ENCODE data around the gene HIF3A.

Gene HIF3A

DNA sequence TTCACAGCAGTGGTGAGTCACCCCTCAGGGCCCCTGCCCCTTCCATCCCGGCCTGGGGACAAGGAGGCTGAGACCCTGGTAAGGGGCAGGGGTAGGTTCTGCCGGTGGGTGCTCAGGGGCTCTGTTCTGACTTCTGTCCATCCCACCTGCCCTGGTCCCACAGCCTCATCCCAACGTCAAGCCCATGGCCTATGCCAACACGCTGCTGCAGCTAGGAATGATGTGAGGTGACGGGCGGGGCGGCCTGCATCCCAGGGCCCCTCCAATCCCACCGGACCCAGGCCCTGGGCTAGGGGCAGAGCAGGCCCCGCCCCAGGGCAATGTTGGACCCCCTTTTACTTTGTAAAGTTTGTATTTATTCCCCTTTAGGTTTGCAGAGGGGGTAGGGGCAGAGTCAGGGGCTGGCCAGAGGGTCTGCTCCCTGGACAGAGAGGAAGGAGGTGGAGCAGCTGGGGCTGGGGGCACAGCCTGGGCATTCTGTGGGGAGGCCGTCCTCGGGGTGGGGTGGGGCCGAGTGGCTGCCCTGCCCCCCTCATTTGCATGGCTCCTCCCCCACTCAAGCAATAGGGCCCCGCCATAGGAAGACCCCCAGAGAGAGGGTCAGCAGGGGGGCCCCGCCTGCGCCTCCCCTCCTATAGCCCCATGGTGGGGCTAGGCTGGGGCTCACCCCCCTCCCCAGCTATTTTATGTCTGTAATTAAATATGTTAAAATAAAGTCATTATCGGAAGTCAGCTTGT lies 93.4 kb downstream of the HIF3A start:
- no peak for DNase-seq
- in situ Hi-C loops (cut with HindIII; ENCODE audit: low pct_ligation_motif_present, low pct_unique_long_range_greater_than_20kb, low sequenced_read_pairs): no loop called here

DNA sequence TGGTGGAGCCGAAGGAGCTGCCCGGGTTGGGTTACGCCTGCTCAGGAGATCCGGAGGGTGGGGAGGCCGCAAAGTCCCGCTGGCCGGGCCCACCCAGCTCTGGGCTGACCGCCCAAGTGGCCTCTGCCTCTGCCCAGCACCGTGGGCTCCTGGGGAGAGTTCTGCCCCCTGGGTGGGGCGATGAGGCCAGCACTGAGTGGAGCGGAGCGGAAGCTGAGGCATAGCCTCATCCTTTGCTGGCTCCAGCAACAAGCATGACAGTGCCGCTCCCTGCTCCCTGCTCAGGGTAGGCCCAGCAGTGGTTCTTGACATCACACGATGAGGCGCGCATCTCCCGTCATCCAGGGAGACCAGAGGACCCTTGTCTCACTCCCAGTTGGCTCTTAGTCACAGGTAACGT lies 94.0 kb downstream of the HIF3A start:
- in situ Hi-C loops (cut with HindIII; ENCODE audit: low pct_ligation_motif_present, low pct_unique_long_range_greater_than_20kb, low sequenced_read_pairs): no loop called here
- no peak for DNase-seq

GRCh38 chr19:46391296-46392251 lies 94.7 kb downstream of the HIF3A start:
- DNase-seq: no peak
- in situ Hi-C loops (cut with HindIII; ENCODE audit: low pct_ligation_motif_present, low pct_unique_long_range_greater_than_20kb, low sequenced_read_pairs): no loop called here

DNA sequence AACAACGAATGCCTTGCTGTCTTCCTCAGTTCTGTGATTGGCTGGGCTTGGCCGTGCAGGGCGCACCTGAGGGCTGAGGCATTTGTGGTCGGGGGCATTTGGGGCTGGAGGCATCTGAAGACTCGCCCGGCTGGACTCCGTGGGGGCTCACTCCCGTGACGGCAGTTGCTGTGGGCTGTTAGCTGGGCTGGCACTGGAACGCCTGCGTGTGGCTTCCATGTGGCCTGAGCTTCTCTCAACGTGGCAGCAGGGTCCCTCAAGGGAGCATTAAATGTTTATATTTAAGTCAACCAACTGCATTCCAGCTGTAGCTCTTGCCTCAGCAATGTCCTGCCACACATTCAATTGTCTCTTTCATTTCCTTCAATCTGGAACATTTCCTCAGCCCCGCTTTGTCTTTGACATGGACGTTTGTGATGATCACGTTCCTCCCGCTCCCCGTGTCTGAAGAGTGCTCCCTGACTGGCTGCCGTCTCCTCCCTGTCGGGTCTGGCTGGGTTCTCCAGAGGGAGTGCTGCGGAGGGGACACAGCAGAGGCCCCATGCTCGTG lies 95.5 kb downstream of the HIF3A start:
- in situ Hi-C loops (cut with HindIII; ENCODE audit: low pct_ligation_motif_present, low pct_unique_long_range_greater_than_20kb, low sequenced_read_pairs): no loop called here
- no peak for DNase-seq

DNA sequence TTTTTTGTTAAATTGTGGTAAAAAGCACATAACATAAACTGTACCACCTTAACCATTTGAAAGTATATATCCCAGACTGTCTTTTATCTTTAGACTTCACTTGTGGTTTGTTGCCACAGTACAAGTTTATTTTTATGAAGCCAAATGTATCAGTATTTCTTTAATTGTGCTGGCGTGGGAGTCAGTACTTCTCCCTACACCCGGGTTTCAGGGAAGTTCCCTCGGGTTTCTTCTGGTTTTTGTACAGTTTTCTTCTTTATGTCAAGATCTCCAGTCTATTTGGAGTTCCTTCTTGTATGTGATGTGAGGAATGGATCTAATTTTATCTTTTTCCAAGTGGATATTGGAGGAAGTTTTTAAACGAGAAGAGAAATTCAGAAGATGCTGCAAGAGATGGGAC lies 96.0 kb downstream of the HIF3A start:
- no peak for DNase-seq
- in situ Hi-C loops (cut with HindIII; ENCODE audit: low pct_ligation_motif_present, low pct_unique_long_range_greater_than_20kb, low sequenced_read_pairs): no loop called here
